PC-3 (cell line): Measurements from ENCODE around the gene ESR2. TPM values are rescaled to one million over a fixed set of nuclear protein-coding genes. Genes with fewer than 3 reads are reported as not detected.

Experiments
- ATAC-seq: fragments of 200-7000 bp; cut with Tn5 transposase; 2 replicates; pipeline ENCODE4 v1.9.1; 2020; ENCODE audit warnings: mild to moderate bottlenecking, moderate library complexity
- BruUV-seq: library from RNA; stranded (reverse); fragments of 400-500 nt; replicated peaks from 2 replicates; lab custom pipeline; 2021; lab: Mats Ljungman, UMichigan
- CTCF ChIA-PET: fragments of 300-600 bp; sonication (Branson Sonifier 250); formaldehyde crosslinking; loops from one replicate; lab custom pipeline; 2022; ENCODE audit warnings: antibody characterized with exemption; lab: Charles Lee
- POLR2A ChIA-PET: fragments of 300-600 bp; sonication (Branson Sonifier 250); formaldehyde crosslinking; loops from one replicate; lab custom pipeline; 2022; ENCODE audit warnings: antibody characterized with exemption; ENCODE audit not compliant: unreplicated experiment; lab: Charles Lee
- DNase-seq: peaks from one replicate; pipeline ENCODE4 v3.0.0-alpha.2; 2015
- H2AFZ ChIP-seq: fragments of 300-600 bp; sonication (generic); 2 replicates; pipeline ENCODE4 v1.6.0; 2016; ENCODE audit warnings: antibody characterized with exemption, low read length
- H3F3A ChIP-seq: fragments of 300-600 bp; sonication (generic); one replicate; pipeline ENCODE4 v1.6.0; 2017; ENCODE audit warnings: antibody characterized with exemption, low read length, control low read depth, mild to moderate bottlenecking; ENCODE audit not compliant: unreplicated experiment
- H3K27ac ChIP-seq: fragments of 300-600 bp; sonication (generic); 2 replicates; pipeline ENCODE4 v1.5.1; 2016; ENCODE audit warnings: mild to moderate bottlenecking, low read length
- H3K27me3 ChIP-seq: fragments of 300-600 bp; sonication (generic); 2 replicates; pipeline ENCODE4 v1.6.1; 2016; ENCODE audit warnings: low read length, mixed read lengths
- H3K36me3 ChIP-seq: fragments of 300-600 bp; sonication (generic); 2 replicates; pipeline ENCODE4 v1.6.1; 2016; ENCODE audit warnings: low read depth, mixed run types, low read length, mixed read lengths
- H3K4me1 ChIP-seq: fragments of 300-600 bp; sonication (generic); 2 replicates; pipeline ENCODE4 v1.5.1; 2016; ENCODE audit warnings: low read length; ENCODE audit not compliant: insufficient read depth
- H3K4me2 ChIP-seq: fragments of 300-600 bp; sonication (generic); 2 replicates; pipeline ENCODE4 v1.6.0; 2016; ENCODE audit warnings: low read length
- H3K4me3 ChIP-seq: fragments of 300-600 bp; sonication (generic); 2 replicates; pipeline ENCODE4 v1.5.1; 2016; ENCODE audit warnings: mild to moderate bottlenecking, low read length, mixed read lengths
- H3K79me2 ChIP-seq: fragments of 300-600 bp; sonication (generic); 2 replicates; pipeline ENCODE4 v1.6.1; 2017; ENCODE audit warnings: low read length, mixed read lengths
- H3K9ac ChIP-seq: fragments of 300-600 bp; sonication (generic); 2 replicates; pipeline ENCODE4 v1.6.0; 2016; ENCODE audit warnings: mild to moderate bottlenecking, low read length
- H3K9me2 ChIP-seq: fragments of 300-600 bp; sonication (generic); replicated peaks from 2 replicates; pipeline ENCODE4 v1.6.1; 2016; ENCODE audit warnings: mixed run types, low read length, mixed read lengths
- H3K9me3 ChIP-seq: fragments of 300-600 bp; sonication (generic); 2 replicates; pipeline ENCODE4 v1.6.1; 2016; ENCODE audit warnings: low read length, mixed read lengths
- H4K20me1 ChIP-seq: fragments of 300-600 bp; sonication (generic); 2 replicates; pipeline ENCODE4 v1.6.1; 2016; ENCODE audit warnings: low read length, mixed read lengths
- CTCF ChIP-seq: fragments of 300-600 bp; sonication (generic); conservative IDR thresholded peaks from 2 replicates; pipeline ENCODE4 v1.5.1; 2017; ENCODE audit warnings: antibody characterized with exemption, low read depth, mild to moderate bottlenecking, low read length
- EZH2 ChIP-seq: fragments of 300-600 bp; sonication (generic); IDR thresholded peaks from one replicate; pipeline ENCODE4 v1.6.1; 2017; ENCODE audit warnings: antibody characterized with exemption, mild to moderate bottlenecking, low read length; ENCODE audit not compliant: unreplicated experiment
- EZH2phosphoT487 ChIP-seq: fragments of 300-600 bp; sonication (generic); IDR thresholded peaks from 2 replicates; pipeline ENCODE4 v1.6.1; 2018; ENCODE audit warnings: mild to moderate bottlenecking, antibody characterized with exemption, low read length, borderline replicate concordance
- intact Hi-C: fragments of 100-400 bp; cut with micrococcal nuclease; formaldehyde crosslinking; loops from 2 replicates; pipeline ENCODE4 v1.9.0; 2023
- total RNA-seq: library from RNA; depleted of rRNA; stranded (reverse); fragments of >200 nt; gene quantifications from 2 replicates; pipeline ENCODE4 v1.2.3, GENCODE V29; 2014

Gene ESR2
- total RNA-seq, 1 experiment from 2014 or later, result 0.18 TPM

GRCh38 chr14:64201921-64202545 lies 92.1 kb downstream of the ESR2 start:
- H3K4me1 ChIP-seq, result no peaks in the 10 kb centered on the region
- H3K27me3 ChIP-seq, result no peaks in the 10 kb centered on the region
- H3K9me3 ChIP-seq, result no peaks in the 10 kb centered on the region
- no peaks in the 10 kb centered on the region for H3K79me2 ChIP-seq
- no peak overlapping the region for H3K4me2 ChIP-seq
- no peak for TF ChIP-seq EZH2phosphoT487
- TF ChIP-seq EZH2, result no peak
- no peak for TF ChIP-seq CTCF
- no peaks in the 10 kb centered on the region for H3K36me3 ChIP-seq
- no peak for DNase-seq
- no peaks in the 10 kb centered on the region for H3F3A ChIP-seq
- no peak for ATAC-seq
- no peak overlapping the region for H3K4me3 ChIP-seq
- CTCF ChIA-PET, result no interaction called here
- POLR2A ChIA-PET, result no interaction called here
- BruUV-seq, result no TSS peak
- no peaks in the 10 kb centered on the region for H3K9me2 ChIP-seq
- intact Hi-C loops, result no loop called here
- H2AFZ ChIP-seq, result no peak overlapping the region
- H3K9ac ChIP-seq, result no peak overlapping the region
- H3K27ac ChIP-seq, result no peak overlapping the region
- H4K20me1 ChIP-seq, result no peaks in the 10 kb centered on the region

DNA sequence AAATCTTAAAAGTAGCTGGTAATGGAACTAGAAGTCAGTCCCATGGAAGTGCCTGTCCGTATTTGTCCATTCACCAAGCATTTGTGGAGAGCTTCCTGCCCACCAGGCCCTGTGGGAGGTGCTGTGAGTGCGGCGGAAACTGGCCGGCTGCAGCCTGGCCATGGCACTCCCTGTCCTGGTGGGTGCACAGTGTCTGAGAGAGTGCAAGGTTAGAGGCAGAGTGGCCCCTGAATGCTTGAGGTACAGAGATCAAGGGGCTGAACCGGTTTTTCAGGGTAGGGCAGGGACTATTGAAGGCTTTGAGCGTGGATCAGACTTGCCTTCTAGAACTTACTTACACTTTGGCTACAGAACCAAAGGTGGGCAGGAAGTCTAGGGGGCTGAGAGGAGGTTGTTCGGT lies 92.9 kb downstream of the ESR2 start:
- intact Hi-C loops, result no loop called here
- H3K27me3 ChIP-seq, result no peaks in the 10 kb centered on the region
- ChIA-PET CTCF (no interaction called here), POLR2A (no interaction called here)
- no peaks in the 10 kb centered on the region for H4K20me1 ChIP-seq
- TF ChIP-seq EZH2 (no peak), CTCF (no peak)
- DNase-seq (no peak), ATAC-seq (no peak)
- H3K4me2 ChIP-seq, result no peak overlapping the region
- no peak overlapping the region for H3K9ac ChIP-seq
- H3K27ac ChIP-seq, result no peak overlapping the region
- H3K4me3 ChIP-seq, result no peak overlapping the region
- no peaks in the 10 kb centered on the region for H3K9me3 ChIP-seq
- no peaks in the 10 kb centered on the region for H3K9me2 ChIP-seq
- BruUV-seq, result no TSS peak
- no peaks in the 10 kb centered on the region for H3F3A ChIP-seq
- no peak overlapping the region for H2AFZ ChIP-seq
- H3K79me2 ChIP-seq, result no peaks in the 10 kb centered on the region
- H3K4me1 ChIP-seq, result no peaks in the 10 kb centered on the region
- H3K36me3 ChIP-seq, result no peaks in the 10 kb centered on the region

- no peaks in the 10 kb centered on the region for H3K9me2 ChIP-seq
- H3F3A ChIP-seq, result no peaks in the 10 kb centered on the region
- CTCF ChIA-PET, result no interaction called here
- H3K4me3 ChIP-seq, result no peak overlapping the region
- H3K27me3 ChIP-seq, result no peaks in the 10 kb centered on the region
- intact Hi-C loops, result no loop called here
- no peak for DNase-seq
- no peak overlapping the region for H3K4me2 ChIP-seq
- POLR2A ChIA-PET, result no interaction called here
- no peaks in the 10 kb centered on the region for H4K20me1 ChIP-seq
- no peaks in the 10 kb centered on the region for H3K36me3 ChIP-seq
- no peaks in the 10 kb centered on the region for H3K9me3 ChIP-seq
- no peaks in the 10 kb centered on the region for H3K4me1 ChIP-seq
- TF ChIP-seq EZH2phosphoT487, result no peak
- TF ChIP-seq EZH2, result no peak
- no peak for TF ChIP-seq CTCF
- no peak overlapping the region for H2AFZ ChIP-seq
- no peaks in the 10 kb centered on the region for H3K79me2 ChIP-seq
- ATAC-seq, result no peak
- H3K27ac ChIP-seq, result no peak overlapping the region
- BruUV-seq, result no TSS peak
- no peak overlapping the region for H3K9ac ChIP-seq
These were observed 94.0 kb downstream of the ESR2 start for GRCh38 chr14:64200170-64200569.
